Stomach smooth muscle (tissue), 2 donors: Measurements from ENCODE around the gene SLC39A2.
"Not testable (repeated sequence)": the region's sequence is repeated elsewhere in the genome, so short reads cannot be mapped to it uniquely, and the experiment has no call there.

ENCODE experiments used
- H3K27ac ChIP-seq: one replicate; pipeline ENCODE4 v1.7.0; 2013; ENCODE audit warnings: mild to moderate bottlenecking, low read length, inconsistent platforms
- H3K27me3 ChIP-seq, 2 donors: one replicate each; pipeline ENCODE4 v1.7.0; 2013; ENCODE audit warnings: low read length in 2 of 2; ENCODE audit not compliant: insufficient read depth in 2 of 2, control insufficient read depth in 1 of 2
- H3K36me3 ChIP-seq, 2 donors: one replicate each; pipeline ENCODE4 v1.7.0; 2013; ENCODE audit warnings: low read length in 2 of 2; ENCODE audit not compliant: control insufficient read depth in 2 of 2, insufficient read depth in 2 of 2
- H3K4me1 ChIP-seq: one replicate; pipeline ENCODE4 v1.7.0; 2013; ENCODE audit warnings: low read length; ENCODE audit not compliant: control insufficient read depth, insufficient read depth
- H3K4me3 ChIP-seq, 2 donors: one replicate each; pipeline ENCODE4 v1.7.0; 2013; ENCODE audit warnings: low read length in 2 of 2
- H3K9ac ChIP-seq, 2 donors: one replicate each; pipeline ENCODE4 v1.7.0; 2013; ENCODE audit warnings: low read length in 2 of 2, mild to moderate bottlenecking in 1 of 2
- H3K9me3 ChIP-seq, 2 donors: one replicate each; pipeline ENCODE4 v1.7.0; 2013; ENCODE audit warnings: low read length in 2 of 2; ENCODE audit not compliant: control insufficient read depth in 2 of 2
- donor health status: healthy.
- donor health status: Pancreatic carcinoma.

The SLC39A2 gene

GRCh38 chr14:20976291-20976690 is 22.8 kb upstream of the SLC39A2 start:
- Histone ChIP-seq H3K4me3 (no peak overlapping the region), H3K27ac (no peak overlapping the region), H3K9ac (no peak overlapping the region), H3K27me3 (no peaks in the 10 kb centered on the region), H3K4me1 (peaks cover 4% of the 10 kb centered on the region), H3K9me3 (no peaks in the 10 kb centered on the region), H3K36me3 (no peaks in the 10 kb centered on the region)

GRCh38 chr14:20978687-20979086 is 20.4 kb upstream of the SLC39A2 start:
- Histone ChIP-seq H3K9me3 (no peaks in the 10 kb centered on the region), H3K4me3 (no peak overlapping the region), H3K27me3 (no peaks in the 10 kb centered on the region), H3K27ac (no peak overlapping the region), H3K9ac (no peak overlapping the region), H3K4me1 (no peaks in the 10 kb centered on the region), H3K36me3 (no peaks in the 10 kb centered on the region)

GRCh38 chr14:20980906-20981305 is 18.2 kb upstream of the SLC39A2 start:
- H3K4me1 ChIP-seq: no peaks in the 10 kb centered on the region
- no peak overlapping the region for H3K9ac ChIP-seq
- no peaks in the 10 kb centered on the region for H3K9me3 ChIP-seq
- H3K4me3 ChIP-seq: no peak overlapping the region
- no peak overlapping the region for H3K27ac ChIP-seq
- no peaks in the 10 kb centered on the region for H3K27me3 ChIP-seq
- H3K36me3 ChIP-seq: no peaks in the 10 kb centered on the region

GRCh38 chr14:20982646-20983369 is 16.3 kb upstream of the SLC39A2 start:
- Histone ChIP-seq H3K9ac (no peak overlapping the region), H3K4me1 (no peaks in the 10 kb centered on the region), H3K9me3 (no peaks in the 10 kb centered on the region), H3K27ac (no peak overlapping the region), H3K27me3 (no peaks in the 10 kb centered on the region), H3K4me3 (no peak overlapping the region), H3K36me3 (no peaks in the 10 kb centered on the region)

GRCh38 chr14:20985650-20986049 is 13.4 kb upstream of the SLC39A2 start:
- not testable (repeated sequence) for H3K4me3 ChIP-seq, H3K9ac ChIP-seq, H3K27ac ChIP-seq, H3K36me3 ChIP-seq, H3K27me3 ChIP-seq, H3K9me3 ChIP-seq
- peaks cover 10% of the 10 kb centered on the region for H3K4me1 ChIP-seq

- Histone ChIP-seq H3K4me1 (peaks cover 17% of the 10 kb centered on the region), H3K27me3 (no peaks in the 10 kb centered on the region), H3K9me3 (no peaks in the 10 kb centered on the region), H3K4me3 (no peak overlapping the region), H3K36me3 (peaks cover under 1% of the 10 kb centered on the region in 2 donors), H3K27ac (no peak overlapping the region), H3K9ac (no peak overlapping the region)
Observed at GRCh38 chr14:20986811-20987210, 12.3 kb upstream of the SLC39A2 start.

GRCh38 chr14:20988717-20989470 is 10.2 kb upstream of the SLC39A2 start:
- peak overlapping the region in 1 of 2 donors; percentile 99 for H3K4me3 ChIP-seq

GRCh38 chr14:20989471-20989786 is 9.7 kb upstream of the SLC39A2 start:
- H3K4me1 ChIP-seq: peaks cover 19% of the 10 kb centered on the region
- H3K9me3 ChIP-seq: no peaks in the 10 kb centered on the region
- no peaks in the 10 kb centered on the region for H3K27me3 ChIP-seq
- H3K36me3 ChIP-seq: peaks cover 20 to 22% of the 10 kb centered on the region in 2 donors
- peak overlapping the region in 1 of 2 donors; percentile 99 for H3K4me3 ChIP-seq
- peak overlapping the region; percentile 7 to 79 for H3K9ac ChIP-seq
- H3K27ac ChIP-seq: peak overlapping the region; percentile 81

More at GRCh38 chr14:20988717-20989470, 10.2 kb upstream of the SLC39A2 start:
- H3K27ac ChIP-seq: peak overlapping the region; percentile 81
- no peaks in the 10 kb centered on the region for H3K9me3 ChIP-seq
- H3K27me3 ChIP-seq: no peaks in the 10 kb centered on the region
- peaks cover 15 to 17% of the 10 kb centered on the region in 2 donors for H3K36me3 ChIP-seq
- H3K4me1 ChIP-seq: peaks cover 19% of the 10 kb centered on the region
- peak overlapping the region; percentile 7 to 79 for H3K9ac ChIP-seq

GRCh38 chr14:20989787-20990600 is 9.1 kb upstream of the SLC39A2 start, which contains the start of gene METTL17:
Gene METTL17 (plus strand): TSS chr14:20989980. CDS start chr14:20990003, 23 bp downstream.
- H3K9ac ChIP-seq: peak within 1 kb of the TSS; percentile 86 to 90
- H3K4me3 ChIP-seq: peak within 1 kb of the TSS; percentile 96 to 99
- no peaks in the 10 kb centered on the region for H3K9me3 ChIP-seq
- peak within 1 kb of the TSS; percentile 81 for H3K27ac ChIP-seq
- no peaks in the 10 kb centered on the region for H3K27me3 ChIP-seq
- peaks cover 19% of the 10 kb centered on the region for H3K4me1 ChIP-seq
- H3K36me3 ChIP-seq: peaks cover 26 to 28% of the 10 kb centered on the region in 2 donors

- Histone ChIP-seq H3K4me3 (no peak overlapping the region), H3K9me3 (no peaks in the 10 kb centered on the region), H3K36me3 (peaks cover 46 to 47% of the 10 kb centered on the region in 2 donors), H3K9ac (no peak overlapping the region), H3K4me1 (peaks cover 2% of the 10 kb centered on the region), H3K27ac (no peak overlapping the region), H3K27me3 (no peaks in the 10 kb centered on the region)
Observed at GRCh38 chr14:20996521-20996920, 2.6 kb upstream of the SLC39A2 start.
